ENCODE measurements around the gene LRP1. TPM values are rescaled to one million over a fixed set of nuclear protein-coding genes. Genes with fewer than 3 reads are reported as not detected.
A peak's percentile ranks its signal among the peaks of the same experiment; 100 is the strongest.

LRP1 gene
- polyA plus RNA-seq, 2 donors: 29.6 to 47.6 TPM

- Histone ChIP-seq H3K4me1 (ENCODE audit: control insufficient read depth in 2 of 2, insufficient read depth in 2 of 2, low read length in 1 of 2) (peaks cover 5 to 21% of the 10 kb centered on the region in 2 donors), H3K27ac (ENCODE audit: low read depth in 2 of 2, low read length in 1 of 2) (no peak overlapping the region), H3K36me3 (ENCODE audit: control insufficient read depth in 2 of 2, insufficient read depth in 2 of 2, low read length in 1 of 2) (peaks cover 0 to 28% of the 10 kb centered on the region in 2 donors), H3K27me3 (ENCODE audit: control insufficient read depth in 1 of 2, insufficient read depth in 2 of 2, low read length in 2 of 2) (peaks cover 0 to 11% of the 10 kb centered on the region in 2 donors), H3K4me3 (ENCODE audit: low read depth in 1 of 2, low read length in 2 of 2) (no peak overlapping the region), H3K9me3 (ENCODE audit: control insufficient read depth in 2 of 2, insufficient read depth in 1 of 2, low read depth in 1 of 2, low read length in 1 of 2) (no peaks in the 10 kb centered on the region)
- WGBS, 2 donors: 1 to 2% methylated on average over 14 of the region's 14 CpGs
Observed at GRCh38 chr12:57214398-57214781, 86.1 kb downstream of the LRP1 start.

- Histone ChIP-seq H3K27me3 (ENCODE audit: control insufficient read depth in 1 of 2, insufficient read depth in 2 of 2, low read length in 2 of 2) (peaks cover 0 to 11% of the 10 kb centered on the region in 2 donors), H3K4me1 (ENCODE audit: control insufficient read depth in 2 of 2, insufficient read depth in 2 of 2, low read length in 1 of 2) (peaks cover 5 to 21% of the 10 kb centered on the region in 2 donors), H3K27ac (ENCODE audit: low read depth in 2 of 2, low read length in 1 of 2) (no peak overlapping the region), H3K36me3 (ENCODE audit: control insufficient read depth in 2 of 2, insufficient read depth in 2 of 2, low read length in 1 of 2) (peaks cover 0 to 23% of the 10 kb centered on the region in 2 donors), H3K4me3 (ENCODE audit: low read depth in 1 of 2, low read length in 2 of 2) (no peak overlapping the region), H3K9me3 (ENCODE audit: control insufficient read depth in 2 of 2, insufficient read depth in 1 of 2, low read depth in 1 of 2, low read length in 1 of 2) (no peaks in the 10 kb centered on the region)
- WGBS, 2 donors: 25 to 30% methylated on average over 10 to 11 of the region's 11 CpGs
Observed at GRCh38 chr12:57215065-57215464, 86.8 kb downstream of the LRP1 start.

- Histone ChIP-seq H3K36me3 (ENCODE audit: control insufficient read depth in 2 of 2, insufficient read depth in 2 of 2, low read length in 1 of 2) (peaks cover 0 to 19% of the 10 kb centered on the region in 2 donors), H3K4me3 (ENCODE audit: low read depth in 1 of 2, low read length in 2 of 2) (no peak overlapping the region), H3K9me3 (ENCODE audit: control insufficient read depth in 2 of 2, insufficient read depth in 1 of 2, low read depth in 1 of 2, low read length in 1 of 2) (no peaks in the 10 kb centered on the region), H3K27ac (ENCODE audit: low read depth in 2 of 2, low read length in 1 of 2) (no peak overlapping the region), H3K4me1 (ENCODE audit: control insufficient read depth in 2 of 2, insufficient read depth in 2 of 2, low read length in 1 of 2) (peaks cover 5 to 21% of the 10 kb centered on the region in 2 donors), H3K27me3 (ENCODE audit: control insufficient read depth in 1 of 2, insufficient read depth in 2 of 2, low read length in 2 of 2) (peaks cover 0 to 16% of the 10 kb centered on the region in 2 donors)
- 18 to 20% methylated on average over 7 of the region's 7 CpGs for WGBS, 2 donors
Observed at GRCh38 chr12:57215668-57216013, 87.4 kb downstream of the LRP1 start.

- Histone ChIP-seq H3K27me3 (ENCODE audit: control insufficient read depth in 1 of 2, insufficient read depth in 2 of 2, low read length in 2 of 2) (peaks cover 0 to 17% of the 10 kb centered on the region in 2 donors), H3K27ac (ENCODE audit: low read depth in 2 of 2, low read length in 1 of 2) (no peak within 1 kb of the TSS), H3K36me3 (ENCODE audit: control insufficient read depth in 2 of 2, insufficient read depth in 2 of 2, low read length in 1 of 2) (peaks cover 0 to 13% of the 10 kb centered on the region in 2 donors), H3K9me3 (ENCODE audit: control insufficient read depth in 2 of 2, insufficient read depth in 1 of 2, low read depth in 1 of 2, low read length in 1 of 2) (no peaks in the 10 kb centered on the region), H3K4me3 (ENCODE audit: low read depth in 1 of 2, low read length in 2 of 2) (peak within 1 kb of the TSS; percentile 40 to 55), H3K4me1 (ENCODE audit: control insufficient read depth in 2 of 2, insufficient read depth in 2 of 2, low read length in 1 of 2) (peaks cover 5 to 21% of the 10 kb centered on the region in 2 donors)
- WGBS, 2 donors: 2% methylated on average over 55 to 102 of the region's 102 CpGs
Observed at GRCh38 chr12:57216014-57216911, 88.0 kb downstream of the LRP1 start, which contains the start of gene NXPH4. TSS of gene NXPH4 (plus strand) at chr12:57216794. CDS start at chr12:57216970, 176 bp downstream.

GRCh38 chr12:57216921-57217879 is 88.9 kb downstream of the LRP1 start:
- peak overlapping the region; percentile 40 to 55 for H3K4me3 ChIP-seq (ENCODE audit: low read depth in 1 of 2, low read length in 2 of 2)
- no peaks in the 10 kb centered on the region for H3K9me3 ChIP-seq (ENCODE audit: control insufficient read depth in 2 of 2, insufficient read depth in 1 of 2, low read depth in 1 of 2, low read length in 1 of 2)
- H3K4me1 ChIP-seq (ENCODE audit: control insufficient read depth in 2 of 2, insufficient read depth in 2 of 2, low read length in 1 of 2): peaks cover 5 to 21% of the 10 kb centered on the region in 2 donors
- 2 to 3% methylated on average over 56 to 63 of the region's 63 CpGs for WGBS, 2 donors
- peaks cover 0 to 5% of the 10 kb centered on the region in 2 donors for H3K36me3 ChIP-seq (ENCODE audit: control insufficient read depth in 2 of 2, insufficient read depth in 2 of 2, low read length in 1 of 2)
- no peak overlapping the region for H3K27ac ChIP-seq (ENCODE audit: low read depth in 2 of 2, low read length in 1 of 2)
- H3K27me3 ChIP-seq (ENCODE audit: control insufficient read depth in 1 of 2, insufficient read depth in 2 of 2, low read length in 2 of 2): peaks cover 0 to 24% of the 10 kb centered on the region in 2 donors

GRCh38 chr12:57218030-57218853 is 90.0 kb downstream of the LRP1 start:
- Histone ChIP-seq H3K4me1 (ENCODE audit: control insufficient read depth in 2 of 2, insufficient read depth in 2 of 2, low read length in 1 of 2) (peaks cover 5 to 21% of the 10 kb centered on the region in 2 donors), H3K27me3 (ENCODE audit: control insufficient read depth in 1 of 2, insufficient read depth in 2 of 2, low read length in 2 of 2) (peaks cover 0 to 27% of the 10 kb centered on the region in 2 donors)

GRCh38 chr12:57219205-57219992 is 91.1 kb downstream of the LRP1 start:
- H3K36me3 ChIP-seq (ENCODE audit: control insufficient read depth in 2 of 2, insufficient read depth in 2 of 2, low read length in 1 of 2): no peaks in the 10 kb centered on the region
- no peak overlapping the region for H3K27ac ChIP-seq (ENCODE audit: low read depth in 2 of 2, low read length in 1 of 2)
- H3K9me3 ChIP-seq (ENCODE audit: control insufficient read depth in 2 of 2, insufficient read depth in 1 of 2, low read depth in 1 of 2, low read length in 1 of 2): no peaks in the 10 kb centered on the region
- 61 to 64% methylated on average over 14 of the region's 14 CpGs for WGBS, 2 donors
- peaks cover 0 to 32% of the 10 kb centered on the region in 2 donors for H3K27me3 ChIP-seq (ENCODE audit: control insufficient read depth in 1 of 2, insufficient read depth in 2 of 2, low read length in 2 of 2)
- no peak overlapping the region for H3K4me3 ChIP-seq (ENCODE audit: low read depth in 1 of 2, low read length in 2 of 2)
- peaks cover 5 to 21% of the 10 kb centered on the region in 2 donors for H3K4me1 ChIP-seq (ENCODE audit: control insufficient read depth in 2 of 2, insufficient read depth in 2 of 2, low read length in 1 of 2)

More at GRCh38 chr12:57218030-57218853, 90.0 kb downstream of the LRP1 start:
- 62 to 71% methylated on average over 5 of the region's 5 CpGs for WGBS, 2 donors
- Histone ChIP-seq H3K4me3 (ENCODE audit: low read depth in 1 of 2, low read length in 2 of 2) (no peak overlapping the region), H3K36me3 (ENCODE audit: control insufficient read depth in 2 of 2, insufficient read depth in 2 of 2, low read length in 1 of 2) (no peaks in the 10 kb centered on the region), H3K9me3 (ENCODE audit: control insufficient read depth in 2 of 2, insufficient read depth in 1 of 2, low read depth in 1 of 2, low read length in 1 of 2) (no peaks in the 10 kb centered on the region), H3K27ac (ENCODE audit: low read depth in 2 of 2, low read length in 1 of 2) (no peak overlapping the region)

GRCh38 chr12:57219993-57220754 is 91.9 kb downstream of the LRP1 start:
- Histone ChIP-seq H3K4me3 (ENCODE audit: low read depth in 1 of 2, low read length in 2 of 2) (no peak overlapping the region), H3K4me1 (ENCODE audit: control insufficient read depth in 2 of 2, insufficient read depth in 2 of 2, low read length in 1 of 2) (peaks cover 5 to 22% of the 10 kb centered on the region in 2 donors), H3K27ac (ENCODE audit: low read depth in 2 of 2, low read length in 1 of 2) (no peak overlapping the region), H3K27me3 (ENCODE audit: control insufficient read depth in 1 of 2, insufficient read depth in 2 of 2, low read length in 2 of 2) (peaks cover 0 to 32% of the 10 kb centered on the region in 2 donors), H3K36me3 (ENCODE audit: control insufficient read depth in 2 of 2, insufficient read depth in 2 of 2, low read length in 1 of 2) (no peaks in the 10 kb centered on the region), H3K9me3 (ENCODE audit: control insufficient read depth in 2 of 2, insufficient read depth in 1 of 2, low read depth in 1 of 2, low read length in 1 of 2) (no peaks in the 10 kb centered on the region)
- WGBS, 2 donors: 10 to 14% methylated on average over 32 to 36 of the region's 38 CpGs

Measured in esophagus (tissue), 2 donors.